ENCODE data around the gene CABLES2. TPM values are rescaled to one million over a fixed set of nuclear protein-coding genes. Genes with fewer than 3 reads are reported as not detected.

CABLES2 gene
- polyA plus RNA-seq, 1 donor, result 10.0 TPM

DNA sequence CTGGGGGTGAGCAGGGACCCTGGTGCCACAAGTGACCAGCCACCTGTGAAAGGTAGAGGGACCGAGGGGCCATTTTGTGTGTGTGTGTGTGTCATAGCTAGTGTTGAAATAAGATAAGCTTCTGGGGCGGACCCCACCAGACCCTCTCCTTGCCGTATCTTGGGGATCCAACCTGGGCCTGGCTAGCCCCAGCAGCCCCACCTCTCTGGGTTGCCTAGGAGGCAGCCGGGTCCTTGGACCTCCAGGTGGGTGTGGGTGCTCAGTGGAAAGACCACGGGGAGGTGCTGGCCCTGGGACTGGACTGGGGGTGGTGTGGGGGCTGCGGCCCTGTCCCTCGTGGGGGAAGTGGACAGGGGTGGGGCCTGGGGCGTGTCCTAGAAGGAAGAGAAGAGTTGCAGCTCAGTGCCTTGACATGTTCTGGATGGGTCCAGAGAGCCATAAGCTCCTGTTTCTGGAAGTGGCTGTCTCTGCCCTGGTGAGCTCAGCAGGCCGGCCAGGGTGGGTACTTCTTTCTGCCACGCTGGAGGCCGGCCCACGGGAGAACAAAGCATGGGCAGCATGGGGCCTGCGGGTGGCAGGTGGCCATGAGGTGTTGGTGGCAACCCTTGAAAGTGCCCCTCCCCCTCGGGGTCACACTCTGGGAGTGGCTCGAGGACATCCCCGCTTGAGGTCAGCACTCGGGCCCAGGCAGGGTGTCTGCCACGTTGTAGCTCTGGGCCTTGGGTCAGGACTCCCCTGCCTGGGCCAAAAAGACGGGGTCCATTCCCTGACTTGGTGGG lies 11.8 kb upstream of the CABLES2 start:
- DNase-seq, result no peak

DNA sequence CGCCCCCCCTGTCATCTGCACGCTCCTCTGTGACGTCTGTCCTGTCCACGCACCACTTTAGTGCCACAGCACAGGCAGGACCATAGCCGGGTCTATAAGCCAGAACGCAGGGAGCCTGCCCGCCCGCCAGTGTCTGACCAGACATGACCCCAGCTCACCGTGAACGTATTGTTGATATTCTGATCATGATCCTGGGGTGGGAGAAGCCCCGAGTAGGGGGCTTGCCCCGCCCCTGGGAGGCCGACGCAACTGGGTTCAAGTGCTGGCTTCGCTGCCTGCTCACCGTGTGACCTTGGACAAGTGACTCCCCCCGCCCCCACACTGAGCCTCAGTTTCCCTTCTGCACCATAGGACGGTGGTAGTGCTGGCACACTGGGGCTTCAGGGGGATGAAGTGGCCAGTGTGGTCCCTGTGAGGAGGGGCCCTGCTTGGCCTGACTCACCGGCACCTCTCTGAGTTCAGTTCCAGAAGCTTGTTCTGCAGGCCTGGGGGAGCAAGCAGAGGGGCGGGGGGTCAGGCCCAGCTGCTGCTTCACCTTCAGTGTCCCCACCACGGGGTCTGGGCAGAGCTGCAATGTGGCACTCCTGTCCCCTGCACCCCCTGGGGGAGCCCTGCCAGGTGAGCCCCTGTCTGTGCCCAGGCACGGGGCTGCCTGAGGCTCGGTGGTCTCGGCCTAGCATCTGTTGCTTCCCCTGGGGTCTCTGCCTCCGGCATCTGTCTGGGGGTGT lies 11.1 kb upstream of the CABLES2 start:
- DNase-seq, result no peak

DNA sequence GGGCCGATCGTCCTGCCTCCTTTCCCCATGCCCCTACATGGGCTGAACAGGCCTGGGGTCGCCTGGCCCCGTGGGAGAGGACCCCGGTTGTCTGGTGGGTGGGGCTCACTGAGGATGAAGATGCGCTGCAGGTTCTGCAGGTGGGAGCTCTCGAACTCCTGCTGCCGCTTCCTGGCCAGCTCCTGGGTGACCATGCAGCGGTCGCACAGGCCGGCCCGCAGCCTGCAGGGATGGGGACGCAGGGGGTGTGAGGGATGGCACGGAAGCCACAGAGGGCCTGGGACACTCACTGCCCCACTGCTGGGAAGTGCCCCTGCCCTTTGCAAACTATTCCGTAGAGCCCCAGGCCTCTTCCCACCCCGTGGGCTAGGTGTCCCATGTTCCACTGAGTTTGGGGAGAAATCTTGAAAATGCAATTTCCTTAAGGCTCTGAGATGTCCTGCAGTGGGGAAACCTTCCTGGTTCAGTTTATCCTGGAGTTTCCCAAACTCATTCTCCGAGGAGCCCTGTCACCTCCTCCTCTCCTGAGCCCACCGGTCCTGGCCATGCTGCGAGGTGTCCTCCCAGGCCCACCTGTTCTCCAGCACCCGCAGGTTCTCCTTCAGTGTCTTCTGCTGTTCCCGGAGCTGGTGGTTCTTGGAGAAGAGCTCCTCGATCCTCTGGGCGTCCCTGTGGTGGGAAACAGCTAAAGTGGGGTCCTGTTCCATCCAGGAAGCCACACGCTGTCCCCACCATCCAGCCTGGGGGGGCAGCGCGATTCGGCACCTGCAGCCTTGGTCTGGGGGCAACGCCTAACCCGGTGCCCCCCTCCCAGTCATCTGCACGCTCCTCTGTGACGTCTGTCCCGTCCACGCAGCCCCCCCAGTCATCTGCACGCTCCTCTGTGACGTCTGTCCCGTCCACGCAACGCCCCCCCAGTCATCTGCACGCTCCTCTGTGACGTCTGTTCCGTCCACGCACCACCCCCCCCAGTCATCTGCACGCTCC lies 9.9 kb upstream of the CABLES2 start:
- DNase-seq, result no peak

GRCh38 chr20:62415354-62416111 lies 8.4 kb upstream of the CABLES2 start:
- DNase-seq, result no peak

- DNase-seq, result no peak
These were observed 6.9 kb upstream of the CABLES2 start for GRCh38 chr20:62413896-62414481.

GRCh38 chr20:62413025-62413570 lies 6.0 kb upstream of the CABLES2 start:
- no peak for DNase-seq

GRCh38 chr20:62412194-62413024 lies 5.3 kb upstream of the CABLES2 start:
- DNase-seq, result no peak

GRCh38 chr20:62411479-62412193 lies 4.6 kb upstream of the CABLES2 start:
- DNase-seq, result no peak

- no peak for DNase-seq
These were observed 3.8 kb upstream of the CABLES2 start for GRCh38 chr20:62410746-62411478.

- peak; percentile 73 for DNase-seq
These were observed 3.1 kb upstream of the CABLES2 start for GRCh38 chr20:62409931-62410745.

DNA sequence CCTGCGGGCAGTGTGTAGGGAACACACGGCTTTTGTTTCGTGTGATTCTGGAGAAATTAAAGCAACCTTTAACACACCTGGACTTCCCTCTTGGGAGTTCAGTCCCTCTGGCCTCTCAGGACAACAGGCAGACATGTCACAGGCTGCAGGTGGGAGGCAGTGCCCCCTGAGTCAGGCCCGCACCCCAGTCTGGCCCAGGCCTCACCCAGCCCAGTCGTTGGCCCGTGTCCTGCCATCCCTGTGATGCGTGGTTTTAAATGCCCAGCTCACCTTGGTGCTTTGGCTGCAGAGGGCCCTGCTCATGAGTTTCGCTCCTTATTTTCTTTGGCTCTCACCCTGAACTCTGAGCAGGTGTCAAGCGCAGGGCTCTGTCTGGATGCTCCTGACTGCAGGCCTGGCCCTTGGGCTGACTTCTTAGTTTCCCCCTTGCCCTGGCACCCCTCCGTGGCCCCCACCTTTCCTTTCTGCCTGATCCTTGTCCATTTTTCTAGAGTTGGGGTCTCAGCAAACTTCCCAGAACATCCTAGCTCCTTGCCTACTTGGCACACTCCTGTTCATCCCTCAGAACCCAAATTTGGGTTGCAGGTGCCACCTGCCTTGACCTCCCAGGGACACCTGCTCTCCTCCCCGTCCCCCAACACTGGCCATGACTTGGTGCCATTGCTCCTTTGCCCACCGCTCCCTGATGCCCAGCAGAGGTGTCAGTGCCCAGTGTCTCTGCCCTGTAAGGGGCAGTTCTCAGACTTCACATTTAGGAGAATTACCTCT lies 2.2 kb upstream of the CABLES2 start:
- DNase-seq, result no peak

- no peak for DNase-seq
These were observed 1.6 kb upstream of the CABLES2 start for GRCh38 chr20:62408640-62409039.

DNA sequence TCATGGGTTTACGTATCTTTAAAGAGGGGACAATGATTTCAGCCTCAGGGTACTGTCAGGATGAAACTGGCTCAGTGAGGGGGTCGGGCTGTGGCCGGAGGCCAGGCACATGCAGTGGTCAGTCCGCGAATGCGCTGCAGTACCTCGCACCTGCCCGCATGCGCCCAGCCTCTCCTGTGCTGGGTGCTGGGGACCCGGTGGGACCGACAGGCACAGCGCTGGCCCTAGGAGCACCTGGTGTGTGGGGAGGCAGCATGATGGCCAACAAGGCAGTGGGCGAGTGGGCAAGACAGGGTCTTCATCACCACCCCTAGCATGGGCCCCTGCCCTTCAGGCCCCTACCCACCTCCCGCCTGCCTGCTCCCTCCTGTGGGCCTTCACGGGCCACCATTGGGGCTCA lies 970 bp upstream of the CABLES2 start:
- DNase-seq, result no peak

DNA sequence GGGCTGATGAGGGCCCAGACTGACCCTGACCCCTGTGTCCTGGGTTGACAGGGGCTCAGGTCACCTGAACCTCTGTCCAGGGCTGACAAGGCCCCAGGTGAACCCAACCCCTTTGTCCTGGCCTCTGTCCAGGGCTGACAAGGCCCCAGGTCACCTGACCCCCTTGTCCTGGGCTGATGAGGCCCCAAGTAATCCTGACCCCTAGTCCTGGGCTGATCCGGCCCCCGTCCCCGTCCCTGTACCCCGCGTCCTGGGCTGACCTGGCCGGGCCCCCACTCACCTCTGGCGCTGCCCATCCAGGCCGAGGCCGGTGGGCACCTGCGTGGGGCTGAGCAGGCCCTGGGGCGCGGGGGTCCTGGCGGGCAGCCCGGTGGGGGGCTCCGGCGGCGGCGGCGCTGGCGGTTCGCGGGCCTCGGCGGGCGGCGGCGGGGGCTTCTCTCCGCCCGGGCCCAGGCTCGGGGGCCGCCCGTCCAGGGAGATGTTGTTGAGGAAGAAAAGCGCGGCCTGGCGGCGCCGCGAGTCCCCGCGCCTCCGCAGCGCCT lies 379 bp downstream of the CABLES2 start:
- DNase-seq, result no peak

GRCh38 chr20:62405981-62406513 lies 1.0 kb downstream of the CABLES2 start:
- no peak for DNase-seq

Data from left kidney (tissue), 2 donors.